Testis (tissue), 3 donors: ENCODE data around the gene JMJD4. TPM values are rescaled to one million over a fixed set of nuclear protein-coding genes. Genes with fewer than 3 reads are reported as not detected.
"Not testable (repeated sequence)": the region's sequence is repeated elsewhere in the genome, so short reads cannot be mapped to it uniquely, and the experiment has no call there.

Experiments
- DNase-seq: peaks from one replicate; pipeline ENCODE4 v3.0.0-alpha.2; 2019
- H3K27ac ChIP-seq, 2 donors: fragments of 200-600 bp; sonication (generic); one replicate each; pipeline ENCODE4 v1.5.1; 2019
- H3K27me3 ChIP-seq: fragments of 200-600 bp; sonication (generic); one replicate; pipeline ENCODE4 v1.5.1; 2019
- H3K36me3 ChIP-seq: fragments of 200-600 bp; sonication (generic); one replicate; pipeline ENCODE4 v1.5.1; 2017; ENCODE audit warnings: low read depth; ENCODE audit errors: missing control alignments
- H3K4me1 ChIP-seq: fragments of 200-600 bp; sonication (generic); one replicate; pipeline ENCODE4 v1.5.1; 2019
- H3K4me3 ChIP-seq, 2 donors: fragments of 200-600 bp; sonication (generic); one replicate each; pipeline ENCODE4 v1.5.1; 2017 to 2019
- H3K9me3 ChIP-seq: fragments of 200-600 bp; sonication (generic); one replicate; pipeline ENCODE4 v1.5.1; 2017
- POLR2A ChIP-seq: fragments of 450-650 bp; IDR thresholded peaks from one replicate; pipeline ENCODE4 v1.6.1; 2017; ENCODE audit warnings: antibody characterized with exemption, mild to moderate bottlenecking, moderate library complexity
- WGBS, 2 donors: methylation state at CpG; one replicate each; pipeline ENCODE4 v1.1.5; 2018; 5-methylcytosine and 5-hydroxymethylcytosine counted together
- intact Hi-C: fragments of 100-400 bp; cut with DNase I; formaldehyde crosslinking; loops from one replicate; pipeline ENCODE4 v1.15.1; 2023; ENCODE audit warnings: low total_unique reads
- polyA plus RNA-seq: library from polyadenylated mRNA; stranded (reverse); fragments of 350-450 nt; fragmentation: Illumina TruSeq; extraction: RNeasy Lipid Tissue Mini Kit (QIAGEN cat#74804); gene quantifications from one replicate; pipeline ENCODE4 v1.2.3, GENCODE V29; 2014; ENCODE audit warnings: low read depth, low replicate concordance; ENCODE audit not compliant: insufficient read depth
- total RNA-seq, 2 donors: library from RNA; depleted of rRNA; stranded (reverse); fragments of >200 nt; gene quantifications; one replicate each; pipeline ENCODE4 v1.2.3, GENCODE V29; 2016
- TF ChIP-seq, protein P1 (sequence below), 3 experiments: fragments of 450-650 bp in 2 of 3; fragments of 200-600 bp in 1 of 3; sonication (generic) in 1 of 3; IDR thresholded peaks; one replicate each; pipeline ENCODE4 v1.5.1; 2016 to 2019; ENCODE audit warnings: antibody characterized with exemption in 3 of 3, mild to moderate bottlenecking in 2 of 3, moderate library complexity in 1 of 3

The JMJD4 gene
- total and polyA plus RNA-seq, 3 donors from 2014 or later, result 33.8 to 36.1 (median 35.2) TPM

- H3K4me3 ChIP-seq, result no peak overlapping the region
- H3K27ac ChIP-seq, result no peak overlapping the region
- no peaks in the 10 kb centered on the region for H3K27me3 ChIP-seq
- H3K4me1 ChIP-seq, result no peaks in the 10 kb centered on the region
- H3K36me3 ChIP-seq, result no peaks in the 10 kb centered on the region
- TF ChIP-seq POLR2A, result no peak
- TF ChIP-seq, protein P1, sequence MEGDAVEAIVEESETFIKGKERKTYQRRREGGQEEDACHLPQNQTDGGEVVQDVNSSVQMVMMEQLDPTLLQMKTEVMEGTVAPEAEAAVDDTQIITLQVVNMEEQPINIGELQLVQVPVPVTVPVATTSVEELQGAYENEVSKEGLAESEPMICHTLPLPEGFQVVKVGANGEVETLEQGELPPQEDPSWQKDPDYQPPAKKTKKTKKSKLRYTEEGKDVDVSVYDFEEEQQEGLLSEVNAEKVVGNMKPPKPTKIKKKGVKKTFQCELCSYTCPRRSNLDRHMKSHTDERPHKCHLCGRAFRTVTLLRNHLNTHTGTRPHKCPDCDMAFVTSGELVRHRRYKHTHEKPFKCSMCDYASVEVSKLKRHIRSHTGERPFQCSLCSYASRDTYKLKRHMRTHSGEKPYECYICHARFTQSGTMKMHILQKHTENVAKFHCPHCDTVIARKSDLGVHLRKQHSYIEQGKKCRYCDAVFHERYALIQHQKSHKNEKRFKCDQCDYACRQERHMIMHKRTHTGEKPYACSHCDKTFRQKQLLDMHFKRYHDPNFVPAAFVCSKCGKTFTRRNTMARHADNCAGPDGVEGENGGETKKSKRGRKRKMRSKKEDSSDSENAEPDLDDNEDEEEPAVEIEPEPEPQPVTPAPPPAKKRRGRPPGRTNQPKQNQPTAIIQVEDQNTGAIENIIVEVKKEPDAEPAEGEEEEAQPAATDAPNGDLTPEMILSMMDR (IDR thresholded peaks at IDR 0.05), result no peak
- 76 to 79% methylated on average over 1 of the region's 1 CpG for WGBS, 2 donors
- intact Hi-C loops, result no loop called here
- DNase-seq, result no peak
- no peaks in the 10 kb centered on the region for H3K9me3 ChIP-seq
Measured at GRCh38 chr1:227709451-227709850, 25.7 kb downstream of the JMJD4 start.

DNA sequence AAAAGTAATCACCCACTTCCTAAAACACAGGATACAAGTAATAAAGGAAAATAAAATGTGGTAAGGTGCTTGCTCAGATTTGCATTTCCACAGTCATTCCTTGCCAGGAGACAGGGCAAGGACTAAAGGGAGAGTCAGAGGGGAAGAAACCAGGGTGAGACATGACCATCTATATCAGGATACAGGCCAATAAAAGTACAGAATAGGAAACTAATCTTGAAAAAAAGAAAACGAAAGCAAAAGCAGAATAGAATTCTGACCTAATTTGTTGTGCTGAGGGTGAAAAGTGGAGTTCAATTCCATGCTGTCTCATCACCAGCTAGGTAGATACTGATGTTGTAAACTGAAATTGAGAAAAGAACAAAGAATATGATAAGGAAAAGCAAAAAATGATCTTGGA lies 27.3 kb downstream of the JMJD4 start:
- intact Hi-C loops, result no loop called here
- no peaks in the 10 kb centered on the region for H3K36me3 ChIP-seq
- no peak overlapping the region for H3K27ac ChIP-seq
- H3K27me3 ChIP-seq, result no peaks in the 10 kb centered on the region
- no peak overlapping the region for H3K4me3 ChIP-seq
- DNase-seq, result no peak
- no peaks in the 10 kb centered on the region for H3K4me1 ChIP-seq
- 55 to 70% methylated on average over 1 of the region's 1 CpG for WGBS, 2 donors
- TF ChIP-seq, protein P1 (IDR thresholded peaks at IDR 0.05), result no peak
- TF ChIP-seq POLR2A, result no peak
- H3K9me3 ChIP-seq, result no peaks in the 10 kb centered on the region

- H3K27ac ChIP-seq, H3K36me3 ChIP-seq, H3K4me3 ChIP-seq, H3K9me3 ChIP-seq, DNase-seq, intact Hi-C loops, H3K27me3 ChIP-seq, H3K4me1 ChIP-seq: not testable (repeated sequence)
- 96 to 97% methylated on average over 1 of the region's 1 CpG for WGBS, 2 donors
Measured at GRCh38 chr1:227701631-227702030, 33.5 kb downstream of the JMJD4 start.

DNA sequence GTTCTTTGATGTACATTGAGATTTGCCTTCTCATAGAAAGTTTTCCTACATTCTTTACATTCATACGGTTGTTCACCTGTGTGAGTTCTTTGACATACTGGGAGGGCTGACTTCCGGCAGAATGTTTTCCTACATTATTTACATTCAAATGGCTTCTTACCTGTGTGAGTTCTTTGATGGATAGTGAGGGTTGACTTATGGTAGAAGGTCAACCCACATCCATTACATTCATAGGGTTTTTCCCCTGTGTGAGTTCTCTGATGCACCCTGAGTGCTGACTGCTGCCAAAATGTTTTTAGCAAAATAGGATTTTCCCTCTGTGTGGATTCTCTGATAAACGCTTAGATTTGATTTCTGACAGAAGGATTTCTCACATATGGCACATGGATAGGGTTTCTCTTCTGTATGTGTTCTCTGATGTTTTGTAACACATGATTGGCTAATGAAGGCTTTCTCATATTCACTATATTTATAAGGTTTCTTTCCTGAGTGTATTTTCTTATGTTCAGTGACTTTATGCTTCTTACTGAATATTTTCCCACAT lies 37.7 kb downstream of the JMJD4 start:
- intact Hi-C loops, result no loop called here
- no peak for DNase-seq
- Histone ChIP-seq H3K4me1 (no peaks in the 10 kb centered on the region), H3K4me3 (no peak overlapping the region), H3K27ac (no peak overlapping the region), H3K27me3 (no peaks in the 10 kb centered on the region), H3K36me3 (no peaks in the 10 kb centered on the region), H3K9me3 (no peaks in the 10 kb centered on the region)
- no peak for TF ChIP-seq POLR2A
- 85 to 90% methylated on average over 3 of the region's 3 CpGs for WGBS, 2 donors

- intact Hi-C loops, result no loop called here
- H3K27me3 ChIP-seq, result no peaks in the 10 kb centered on the region
- WGBS, 2 donors, result 81 to 85% methylated on average over 8 of the region's 8 CpGs
- TF ChIP-seq, protein P1 (IDR thresholded peaks at IDR 0.05), result no peak
- H3K4me1 ChIP-seq, result no peaks in the 10 kb centered on the region
- H3K36me3 ChIP-seq, result no peaks in the 10 kb centered on the region
- no peak overlapping the region for H3K27ac ChIP-seq
- no peak overlapping the region for H3K4me3 ChIP-seq
- DNase-seq, result no peak
- no peaks in the 10 kb centered on the region for H3K9me3 ChIP-seq
Measured at GRCh38 chr1:227685807-227686206, 49.3 kb downstream of the JMJD4 start.

Other genes starting within 250 kb of the JMJD4 start
- gene ZNF678, start 171.7 kb downstream of the JMJD4 start, total RNA-seq, result 10 to 100 TPM; 12.8 to 18.6 TPM
- 3.2 TPM for gene ZNF678, start 171.7 kb downstream of the JMJD4 start, polyA plus RNA-seq
- gene SNAP47, start 133 bp upstream of the JMJD4 start, total RNA-seq, result 10 to 100 TPM; 77.6 to 80.3 TPM
- gene SNAP47, start 133 bp upstream of the JMJD4 start, polyA plus RNA-seq, result 72.2 TPM
- 1 to 10 TPM; 3.4 to 9.3 TPM for gene PRSS38, start 80.4 kb upstream of the JMJD4 start, total RNA-seq
- 5.4 TPM for gene PRSS38, start 80.4 kb upstream of the JMJD4 start, polyA plus RNA-seq
- gene WNT9A, start 212.6 kb upstream of the JMJD4 start, total RNA-seq, result 1 to 10 TPM; 3.5 to 4.3 TPM
- gene WNT9A, start 212.6 kb upstream of the JMJD4 start, polyA plus RNA-seq, result 3.1 TPM